ENCODE measurements around the gene CLASP2.

GRCh38 chr3:33724256-33724655 lies 6.2 kb upstream of the CLASP2 start:
- no peak for TF ChIP-seq CTCF (IDR thresholded peaks at IDR 0.05)
- TF ChIP-seq POLR2A (IDR thresholded peaks at IDR 0.05) = no peak

Measured in body of pancreas (tissue), 4 donors.